ENCODE data around the gene SLC5A2.
"Not testable (repeated sequence)": the region's sequence is repeated elsewhere in the genome, so short reads cannot be mapped to it uniquely, and the experiment has no call there.

Gene SLC5A2

DNA sequence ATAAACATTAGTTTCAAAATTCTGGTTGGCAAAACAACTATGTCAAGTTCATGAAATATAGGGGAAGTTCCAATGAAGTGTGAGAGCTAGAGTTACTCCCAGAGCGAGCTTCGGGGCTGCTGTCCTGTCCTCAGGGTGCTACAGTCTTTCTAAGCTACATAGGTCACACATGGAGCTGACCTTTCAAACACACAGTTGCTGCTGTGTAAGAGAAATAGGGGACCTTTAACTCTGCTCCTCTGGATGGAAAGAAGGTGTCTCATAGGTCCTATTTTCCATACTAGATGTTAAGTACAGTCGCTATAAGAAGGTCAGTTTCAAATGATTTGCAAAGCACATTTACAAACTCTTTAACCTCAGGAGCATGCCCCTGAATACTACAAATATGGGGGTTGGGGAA, 38.4 kb downstream of the SLC5A2 start:
- no peak overlapping the region for H3K27ac ChIP-seq (ENCODE audit: low read length)
- H3K4me2 ChIP-seq (ENCODE audit: low read depth, low read length) = no peak overlapping the region
- H3K27me3 ChIP-seq (replicated peaks; ENCODE audit: insufficient read depth, low read length) = no peaks in the 10 kb centered on the region; the same call in 1 of the 2 replicates
- H3K4me3 ChIP-seq (ENCODE audit: low read length) = no peak overlapping the region
- no peak overlapping the region for H3K9ac ChIP-seq (ENCODE audit: low read length)
- no peaks in the 10 kb centered on the region for H3K9me3 ChIP-seq (replicated peaks; ENCODE audit: insufficient read depth, low read length)
- no peaks in the 10 kb centered on the region for H3F3A ChIP-seq (ENCODE audit: insufficient read depth, low read length)
- no peaks in the 10 kb centered on the region for H3K36me3 ChIP-seq (replicated peaks; ENCODE audit: insufficient read depth, low read length)
- H3K79me2 ChIP-seq (ENCODE audit: low read length) = no peaks in the 10 kb centered on the region
- H4K20me1 ChIP-seq (ENCODE audit: insufficient read depth, low read length) = no peaks in the 10 kb centered on the region
- TF ChIP-seq CTCF (IDR thresholded peaks at IDR 0.05; ENCODE audit: low read length) (no peak), EZH2phosphoT487 (IDR thresholded peaks at IDR 0.05; ENCODE audit: low read length) (no peak), EZH2 (optimal IDR thresholded peaks at IDR 0.05; ENCODE audit: low read depth, low read length) (no peak)
- no peak overlapping the region for H2AFZ ChIP-seq (ENCODE audit: low read length)
- H3K9me2 ChIP-seq (replicated peaks; ENCODE audit: insufficient read depth, low read length) = no peaks in the 10 kb centered on the region
- no peak for DNase-seq
- no peaks in the 10 kb centered on the region for H3K4me1 ChIP-seq (ENCODE audit: low read length)

DNA sequence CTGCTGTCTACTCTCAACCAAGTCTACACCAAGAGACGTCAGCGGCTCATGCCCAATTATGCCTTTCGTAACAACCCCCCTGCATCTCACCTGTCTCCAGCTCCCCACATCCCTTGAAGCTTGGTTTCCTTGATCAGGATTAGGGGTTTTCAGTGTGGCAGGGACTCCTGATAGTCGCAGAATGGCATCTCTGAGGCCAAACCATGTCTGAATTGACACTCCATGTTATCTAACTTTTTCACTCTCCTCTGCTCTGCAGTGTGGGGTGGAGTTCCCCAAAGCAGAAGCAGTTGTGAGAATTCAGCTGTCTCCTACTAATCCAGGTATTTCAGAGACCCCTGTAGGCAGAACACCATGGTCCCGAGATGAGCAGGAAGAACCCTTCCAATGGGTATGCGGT, 39.1 kb downstream of the SLC5A2 start:
- Histone ChIP-seq H3K9ac (ENCODE audit: low read length) (no peak overlapping the region), H3K9me2 (replicated peaks; ENCODE audit: insufficient read depth, low read length) (no peaks in the 10 kb centered on the region), H3K4me1 (ENCODE audit: low read length) (no peaks in the 10 kb centered on the region), H2AFZ (ENCODE audit: low read length) (no peak overlapping the region), H3K4me2 (ENCODE audit: low read depth, low read length) (no peak overlapping the region), H3K27ac (ENCODE audit: low read length) (no peak overlapping the region), H3F3A (ENCODE audit: insufficient read depth, low read length) (no peaks in the 10 kb centered on the region), H3K4me3 (ENCODE audit: low read length) (no peak overlapping the region), H4K20me1 (ENCODE audit: insufficient read depth, low read length) (no peaks in the 10 kb centered on the region), H3K36me3 (replicated peaks; ENCODE audit: insufficient read depth, low read length) (no peaks in the 10 kb centered on the region), H3K9me3 (replicated peaks; ENCODE audit: insufficient read depth, low read length) (no peaks in the 10 kb centered on the region), H3K27me3 (replicated peaks; ENCODE audit: insufficient read depth, low read length) (no peaks in the 10 kb centered on the region; the same call in 1 of the 2 replicates), H3K79me2 (ENCODE audit: low read length) (no peaks in the 10 kb centered on the region)
- TF ChIP-seq CTCF (IDR thresholded peaks at IDR 0.05; ENCODE audit: low read length) (no peak), EZH2 (optimal IDR thresholded peaks at IDR 0.05; ENCODE audit: low read depth, low read length) (no peak), EZH2phosphoT487 (IDR thresholded peaks at IDR 0.05; ENCODE audit: low read length) (no peak)
- no peak for DNase-seq

DNA sequence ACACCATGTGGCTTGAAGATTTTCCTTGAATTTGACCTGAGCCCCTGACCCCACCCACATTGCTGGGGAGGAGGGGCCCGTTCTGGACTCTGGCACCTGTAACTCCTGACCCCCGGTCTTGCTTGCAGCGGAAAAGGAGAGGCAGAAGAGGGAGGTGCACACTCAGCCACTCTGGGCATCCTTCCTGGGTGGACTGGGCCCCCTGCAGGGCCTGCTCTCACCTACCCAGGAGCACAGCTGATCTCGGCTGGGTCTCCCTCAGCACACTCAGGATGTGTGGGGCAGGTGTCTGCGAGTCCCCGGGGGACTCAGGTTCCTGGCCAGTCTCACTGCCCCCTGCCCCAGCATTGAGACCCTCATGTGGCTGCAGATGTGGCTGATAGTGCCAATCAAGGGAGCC, 40.8 kb downstream of the SLC5A2 start:
- not testable (repeated sequence) for H4K20me1 ChIP-seq (ENCODE audit: insufficient read depth, low read length); H3K36me3 ChIP-seq (replicated peaks; ENCODE audit: insufficient read depth, low read length); H3K9me2 ChIP-seq (replicated peaks; ENCODE audit: insufficient read depth, low read length); H2AFZ ChIP-seq (ENCODE audit: low read length); H3K4me3 ChIP-seq (ENCODE audit: low read length); H3K9me3 ChIP-seq (replicated peaks; ENCODE audit: insufficient read depth, low read length); H3K27me3 ChIP-seq (replicated peaks; ENCODE audit: insufficient read depth, low read length); H3K9ac ChIP-seq (ENCODE audit: low read length); H3F3A ChIP-seq (ENCODE audit: insufficient read depth, low read length); H3K4me2 ChIP-seq (ENCODE audit: low read depth, low read length); DNase-seq; H3K4me1 ChIP-seq (ENCODE audit: low read length); H3K79me2 ChIP-seq (ENCODE audit: low read length); H3K27ac ChIP-seq (ENCODE audit: low read length)

DNA sequence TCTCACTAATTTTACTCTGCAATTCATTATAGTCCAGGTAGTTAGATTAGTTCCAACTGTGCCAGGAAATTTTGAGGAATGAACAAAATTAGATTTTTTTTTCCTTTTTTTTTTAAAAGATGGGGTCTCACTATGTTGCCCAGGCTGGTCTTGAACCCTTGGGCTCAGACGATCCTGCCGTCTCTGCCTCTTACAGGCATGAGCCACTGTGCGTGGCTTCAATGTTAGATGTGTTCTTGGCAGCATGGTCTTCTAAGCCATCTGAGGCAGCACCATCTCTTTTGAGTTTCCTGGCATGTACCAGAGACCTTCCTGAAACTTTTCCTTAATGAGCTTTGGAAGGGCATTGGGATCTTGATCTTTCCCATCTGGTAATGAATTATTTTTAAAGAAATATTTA, 42.2 kb downstream of the SLC5A2 start:
- no peaks in the 10 kb centered on the region for H4K20me1 ChIP-seq (ENCODE audit: insufficient read depth, low read length)
- H3K27ac ChIP-seq (ENCODE audit: low read length) = no peak overlapping the region
- no peak overlapping the region for H3K4me3 ChIP-seq (ENCODE audit: low read length)
- H3K9me3 ChIP-seq (replicated peaks; ENCODE audit: insufficient read depth, low read length) = no peaks in the 10 kb centered on the region
- no peak overlapping the region for H2AFZ ChIP-seq (ENCODE audit: low read length)
- DNase-seq = no peak
- H3K36me3 ChIP-seq (replicated peaks; ENCODE audit: insufficient read depth, low read length) = no peaks in the 10 kb centered on the region
- H3K4me2 ChIP-seq (ENCODE audit: low read depth, low read length) = no peak overlapping the region
- H3F3A ChIP-seq (ENCODE audit: insufficient read depth, low read length) = no peaks in the 10 kb centered on the region
- H3K4me1 ChIP-seq (ENCODE audit: low read length) = no peaks in the 10 kb centered on the region
- H3K79me2 ChIP-seq (ENCODE audit: low read length) = no peaks in the 10 kb centered on the region
- H3K9me2 ChIP-seq (replicated peaks; ENCODE audit: insufficient read depth, low read length) = no peaks in the 10 kb centered on the region
- no peak overlapping the region for H3K9ac ChIP-seq (ENCODE audit: low read length)
- TF ChIP-seq EZH2 (optimal IDR thresholded peaks at IDR 0.05; ENCODE audit: low read depth, low read length) = no peak
- peaks cover 12% of the 10 kb centered on the region for H3K27me3 ChIP-seq (replicated peaks; ENCODE audit: insufficient read depth, low read length)
